GM18520 (cell line): ENCODE results near the gene ONECUT3.
"Not testable (repeated sequence)": the region's sequence is repeated elsewhere in the genome, so short reads cannot be mapped to it uniquely, and the experiment has no call there.

Source experiments
- ATAC-seq: cut with Tn5 transposase; IDR thresholded peaks from one replicate; pipeline ENCODE4 v1.9.1; 2021; ENCODE audit not compliant: unreplicated experiment

ONECUT3 gene

DNA sequence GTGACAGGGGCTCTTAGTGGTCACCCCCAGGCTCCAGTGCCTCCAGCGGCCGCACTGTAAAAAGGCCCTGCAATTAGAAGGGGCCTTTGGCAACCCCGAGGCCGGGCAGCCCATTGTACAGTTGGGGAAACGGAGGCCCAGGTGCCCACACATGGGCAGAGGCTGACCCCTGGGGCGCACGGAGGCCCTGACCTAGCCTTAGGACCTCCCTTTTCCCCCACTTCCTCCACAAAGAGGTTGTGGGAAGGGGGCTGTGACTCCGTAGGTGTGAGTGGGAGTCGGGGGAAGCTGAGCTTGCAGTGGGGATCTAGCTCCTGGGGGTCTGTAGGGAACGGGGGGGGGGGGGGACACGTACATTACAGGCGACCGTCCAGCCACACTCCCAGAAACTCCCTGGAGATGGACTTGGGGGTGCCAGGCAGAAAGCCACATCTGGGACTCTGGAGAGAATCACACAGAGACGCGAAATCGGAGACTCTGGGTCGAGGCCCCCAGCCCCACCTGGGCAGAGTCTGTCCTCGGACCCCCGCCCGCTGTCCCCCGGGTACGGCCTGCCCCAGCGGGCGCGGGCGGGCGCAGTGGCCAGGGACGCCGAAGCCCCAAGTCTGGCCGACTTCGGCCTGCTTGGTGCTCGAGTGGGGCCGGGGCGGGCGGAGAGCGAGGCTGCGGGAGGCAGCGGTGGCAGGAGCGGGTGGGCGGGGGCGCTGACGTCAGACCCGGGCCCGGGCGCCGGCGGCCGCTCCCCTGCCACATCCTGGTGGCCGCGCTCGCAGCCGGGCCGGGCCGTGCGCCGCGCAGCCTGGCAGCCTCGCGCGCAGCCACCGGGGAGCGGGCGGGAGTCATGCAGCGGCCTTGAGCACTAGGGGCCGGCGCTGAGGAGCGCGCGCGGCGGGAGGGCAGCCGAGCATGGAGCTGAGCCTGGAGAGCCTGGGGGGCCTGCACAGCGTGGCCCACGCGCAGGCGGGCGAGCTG, at the start of gene ONECUT3:
ONECUT3 (plus strand) TSS at position 750 of the 972 bp plus-strand sequence; CDS start at position 907, 157 bp downstream.
- no peak for ATAC-seq

DNA sequence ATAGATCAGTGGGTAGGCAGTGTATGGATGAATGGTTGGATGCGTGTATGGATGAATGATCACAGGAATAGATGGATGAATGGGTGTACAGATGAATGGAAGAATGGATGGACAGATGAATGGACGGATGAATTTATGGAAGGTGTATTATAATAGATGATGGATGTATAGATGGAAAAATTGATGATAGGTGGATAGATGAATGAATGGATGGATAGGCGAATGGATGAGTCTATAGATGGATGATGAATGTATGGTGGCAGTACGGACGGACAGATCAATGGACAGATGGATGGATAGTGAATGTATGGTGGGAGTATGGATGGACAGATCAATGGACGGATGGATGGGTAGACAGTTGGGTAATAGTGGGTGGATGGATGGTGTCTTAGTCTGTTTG, 49.0 kb upstream of the ONECUT3 start:
- no peak for ATAC-seq

DNA sequence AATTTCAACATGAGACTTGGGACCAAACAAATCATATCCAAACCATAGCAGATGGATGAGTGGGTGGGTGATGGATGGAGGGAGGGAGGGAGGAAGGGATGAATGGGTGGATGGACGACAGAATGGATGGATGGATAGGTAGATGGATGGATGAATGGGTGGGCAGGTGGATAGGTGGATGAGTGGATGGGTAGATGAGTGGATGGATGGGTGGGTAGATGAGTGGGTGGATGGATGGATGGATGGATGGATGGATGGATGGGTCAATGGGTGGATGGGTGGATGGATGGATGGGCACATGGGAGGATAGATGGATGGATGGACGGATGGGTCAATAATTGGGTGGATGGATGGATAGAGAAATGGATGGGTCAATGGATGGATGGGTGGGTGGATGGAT, 47.9 kb upstream of the ONECUT3 start:
- no peak for ATAC-seq

DNA sequence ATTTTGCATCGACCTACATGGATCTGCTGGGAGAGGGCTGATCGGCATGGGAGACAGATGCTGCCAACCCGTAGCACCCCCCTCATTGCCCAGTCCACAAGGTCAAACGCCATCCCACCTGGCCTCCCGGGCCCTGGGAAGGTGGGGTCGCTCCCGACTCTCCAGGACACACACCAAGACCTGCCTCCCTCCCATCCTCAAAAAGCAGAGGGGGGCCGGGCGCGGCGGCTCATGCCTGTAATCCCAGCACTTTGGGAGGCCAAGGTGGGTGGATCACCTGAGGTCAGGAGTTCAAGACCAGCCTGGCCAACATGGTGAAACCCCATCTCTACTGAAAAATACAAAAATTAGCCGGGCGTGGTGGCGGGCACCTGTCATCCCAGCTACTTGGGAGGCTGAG, 46.7 kb upstream of the ONECUT3 start:
- not testable (repeated sequence) for ATAC-seq

DNA sequence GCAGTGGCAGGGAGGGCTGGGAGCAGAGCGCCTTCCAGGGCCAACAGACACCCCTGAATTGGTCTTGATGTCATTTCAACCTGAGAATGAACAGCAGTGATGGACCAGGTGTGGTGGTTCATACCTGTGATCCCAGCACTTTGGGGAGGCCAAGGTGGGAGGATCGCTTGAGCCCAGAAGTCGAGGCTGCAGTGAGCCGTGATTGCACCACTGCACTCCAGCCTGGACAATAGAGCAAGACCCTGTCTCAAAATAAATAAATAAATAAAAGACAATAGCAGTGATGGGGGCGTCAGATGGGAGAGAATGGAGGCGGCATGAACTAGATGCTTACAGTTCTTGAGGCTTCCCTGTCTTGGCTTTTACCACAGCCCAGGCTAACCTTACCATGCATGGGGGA, 46.1 kb upstream of the ONECUT3 start:
- ATAC-seq: no peak

DNA sequence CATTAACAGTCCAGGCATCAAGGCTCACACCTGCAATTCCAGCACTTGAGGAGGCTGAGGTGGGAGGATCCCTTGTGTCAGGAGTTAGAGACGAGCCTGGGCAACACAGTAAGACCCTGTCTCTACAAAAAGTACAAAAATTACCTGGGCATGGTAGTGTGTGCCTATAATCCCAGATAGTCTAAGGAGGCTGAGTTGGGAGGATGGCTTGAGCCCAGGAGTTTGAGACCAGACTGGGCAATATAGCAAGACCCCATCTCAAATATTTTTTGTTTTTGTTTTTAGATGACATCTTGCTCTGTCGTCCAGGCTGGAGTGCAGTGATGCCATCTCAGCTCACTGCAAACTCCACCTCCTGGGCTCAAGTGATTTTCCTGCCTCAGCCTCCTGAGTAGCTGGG, 40.1 kb upstream of the ONECUT3 start:
- no peak for ATAC-seq

DNA sequence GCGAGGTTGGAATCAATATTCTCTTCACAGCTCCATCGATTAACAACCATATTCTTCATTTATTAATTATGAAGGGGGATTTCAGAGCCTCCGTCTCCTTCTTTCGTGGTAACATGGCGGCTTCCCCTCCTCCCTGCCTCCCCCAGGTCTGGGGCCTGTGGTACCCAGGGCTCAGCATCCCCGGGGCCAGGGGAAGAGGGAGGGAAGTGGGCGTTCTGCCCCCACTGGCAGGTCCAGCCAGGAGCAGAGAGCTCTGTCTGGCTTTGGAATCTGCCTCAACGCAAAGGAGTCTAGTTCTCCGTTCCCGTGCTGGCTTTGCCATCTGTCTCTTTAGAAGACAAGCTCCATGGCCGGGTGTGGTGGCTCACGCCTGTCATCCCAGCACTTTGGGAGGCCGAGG, 37.8 kb upstream of the ONECUT3 start:
- no peak for ATAC-seq

DNA sequence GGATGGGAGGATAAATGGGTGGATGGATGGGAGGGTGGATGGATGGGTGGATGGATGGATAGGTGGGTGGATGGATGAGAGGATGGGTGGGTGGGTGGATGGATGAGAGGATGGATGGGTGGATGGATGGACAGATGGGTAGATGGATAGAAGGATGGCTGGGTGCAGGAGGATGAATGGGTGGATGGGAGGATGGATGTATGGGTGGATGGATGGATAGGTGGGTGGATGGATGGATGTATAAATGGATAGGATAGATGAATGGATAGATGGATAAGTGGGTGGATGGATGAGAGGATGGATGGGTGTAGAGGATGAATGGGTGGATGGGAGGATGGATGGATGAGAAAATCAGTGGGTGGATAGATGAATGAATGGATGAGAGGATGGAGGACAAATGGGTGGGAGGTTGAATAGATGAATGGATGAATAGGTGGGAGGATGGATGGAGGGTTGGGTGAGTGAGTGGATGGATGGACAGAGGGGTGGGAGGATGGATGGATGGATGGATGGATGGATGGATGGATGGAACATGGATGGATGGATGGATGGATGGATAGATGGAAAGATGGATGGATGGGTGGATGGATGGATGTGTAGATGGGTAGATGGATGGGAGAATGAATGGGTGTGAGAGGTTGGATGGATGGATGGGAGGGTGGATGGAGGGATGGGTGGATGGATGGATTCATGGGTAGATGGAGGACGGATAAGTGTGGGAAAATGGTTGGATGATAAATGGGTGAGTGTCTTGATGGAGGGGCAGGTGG, 35.9 kb upstream of the ONECUT3 start:
- ATAC-seq: no peak

DNA sequence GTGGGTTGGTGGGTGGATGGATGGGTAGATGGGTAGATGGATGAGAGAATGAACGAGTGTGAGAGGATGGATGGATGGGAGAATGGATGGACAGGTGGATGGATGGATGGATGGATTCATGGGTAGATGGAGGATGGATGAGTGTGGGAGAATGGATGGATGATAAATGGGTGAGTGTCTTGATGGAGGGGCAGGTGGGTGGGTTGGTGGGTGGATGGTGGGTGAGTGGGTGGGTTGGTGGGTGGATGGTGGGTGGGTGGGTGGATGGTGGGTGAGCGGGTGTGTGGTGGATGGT, 35.4 kb upstream of the ONECUT3 start:
- no peak for ATAC-seq

DNA sequence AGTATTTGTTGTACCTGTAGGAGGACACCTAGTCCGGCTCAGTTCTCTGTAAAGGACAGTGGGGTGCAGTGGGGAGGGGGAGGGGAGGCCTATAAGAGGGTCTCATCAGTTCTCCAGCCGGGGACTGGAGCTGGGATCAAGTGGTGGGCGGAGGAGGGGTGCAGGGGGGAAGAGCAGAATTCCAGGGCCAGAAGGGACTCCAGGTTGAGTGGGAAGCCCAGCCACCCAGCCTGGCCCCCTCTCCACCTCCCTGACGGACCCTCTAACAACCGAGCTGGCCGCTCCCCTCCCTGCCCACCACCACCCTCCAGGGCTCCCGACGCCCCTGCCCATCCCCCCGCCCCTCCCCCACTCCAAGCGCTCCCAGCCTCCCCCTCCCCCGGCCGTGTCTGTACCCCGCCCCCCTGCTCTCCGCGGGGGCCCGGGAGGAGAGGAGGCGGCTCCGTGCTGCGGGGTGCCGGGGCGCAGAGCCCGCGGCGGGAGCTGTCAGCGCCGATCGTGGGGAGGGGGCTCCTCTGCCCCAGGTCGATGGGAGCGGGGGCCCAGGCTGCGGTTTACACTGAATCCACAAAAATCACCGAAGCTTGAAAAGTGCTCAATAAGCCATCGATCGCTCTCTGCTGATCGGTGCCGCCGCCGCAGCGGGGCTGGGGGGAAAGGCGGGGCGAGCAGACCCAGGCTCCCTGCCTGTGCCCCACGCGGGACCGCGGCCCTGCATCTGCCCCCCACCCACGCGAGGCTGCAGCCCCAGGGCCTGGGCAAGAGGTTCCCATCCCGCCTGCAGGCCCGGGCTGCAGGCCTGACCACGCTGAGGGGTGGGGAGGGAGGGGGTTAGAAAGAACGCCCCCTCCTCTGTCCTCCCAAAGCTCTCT, 34.6 kb upstream of the ONECUT3 start:
- ATAC-seq: no peak

DNA sequence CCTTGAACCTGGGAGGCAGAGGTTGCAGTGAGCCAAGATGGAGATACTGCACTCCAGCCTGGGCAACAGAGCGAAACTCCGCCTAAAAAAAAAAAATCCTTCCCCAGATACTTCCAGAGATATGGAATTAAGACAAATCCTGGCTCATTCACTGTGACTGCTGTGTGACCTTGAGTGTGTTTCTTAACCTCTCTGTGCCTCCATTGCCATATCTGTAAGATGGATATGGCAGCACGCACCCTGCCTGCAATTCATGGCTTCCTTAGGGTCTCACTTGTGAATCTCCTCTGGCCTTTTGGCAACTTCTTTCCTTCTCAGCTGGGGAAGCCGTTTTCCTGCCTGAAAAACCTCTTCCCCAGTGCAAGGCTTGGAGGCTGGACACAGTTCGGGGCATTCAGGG, 33.8 kb upstream of the ONECUT3 start:
- ATAC-seq: no peak

DNA sequence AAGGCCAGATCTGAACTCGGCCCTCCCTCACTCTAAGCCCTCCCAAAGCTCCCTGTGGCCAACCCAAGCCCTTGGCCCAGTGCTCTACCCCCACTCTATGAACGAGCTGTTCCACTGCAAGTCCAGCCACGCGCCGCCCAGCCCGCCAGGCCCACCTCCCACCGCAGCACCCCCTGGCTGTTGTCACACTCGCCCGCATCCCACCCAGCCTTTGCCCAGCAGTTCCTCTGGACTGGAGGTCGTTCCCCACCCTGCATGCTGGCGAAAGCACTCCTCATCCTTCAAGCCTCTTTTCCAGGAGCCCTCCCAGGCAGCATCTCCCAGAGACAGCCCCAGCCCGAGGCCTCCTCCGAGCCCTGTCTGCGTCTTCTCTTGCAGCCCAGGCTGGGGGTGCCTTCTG, 33.1 kb upstream of the ONECUT3 start:
- no peak for ATAC-seq

DNA sequence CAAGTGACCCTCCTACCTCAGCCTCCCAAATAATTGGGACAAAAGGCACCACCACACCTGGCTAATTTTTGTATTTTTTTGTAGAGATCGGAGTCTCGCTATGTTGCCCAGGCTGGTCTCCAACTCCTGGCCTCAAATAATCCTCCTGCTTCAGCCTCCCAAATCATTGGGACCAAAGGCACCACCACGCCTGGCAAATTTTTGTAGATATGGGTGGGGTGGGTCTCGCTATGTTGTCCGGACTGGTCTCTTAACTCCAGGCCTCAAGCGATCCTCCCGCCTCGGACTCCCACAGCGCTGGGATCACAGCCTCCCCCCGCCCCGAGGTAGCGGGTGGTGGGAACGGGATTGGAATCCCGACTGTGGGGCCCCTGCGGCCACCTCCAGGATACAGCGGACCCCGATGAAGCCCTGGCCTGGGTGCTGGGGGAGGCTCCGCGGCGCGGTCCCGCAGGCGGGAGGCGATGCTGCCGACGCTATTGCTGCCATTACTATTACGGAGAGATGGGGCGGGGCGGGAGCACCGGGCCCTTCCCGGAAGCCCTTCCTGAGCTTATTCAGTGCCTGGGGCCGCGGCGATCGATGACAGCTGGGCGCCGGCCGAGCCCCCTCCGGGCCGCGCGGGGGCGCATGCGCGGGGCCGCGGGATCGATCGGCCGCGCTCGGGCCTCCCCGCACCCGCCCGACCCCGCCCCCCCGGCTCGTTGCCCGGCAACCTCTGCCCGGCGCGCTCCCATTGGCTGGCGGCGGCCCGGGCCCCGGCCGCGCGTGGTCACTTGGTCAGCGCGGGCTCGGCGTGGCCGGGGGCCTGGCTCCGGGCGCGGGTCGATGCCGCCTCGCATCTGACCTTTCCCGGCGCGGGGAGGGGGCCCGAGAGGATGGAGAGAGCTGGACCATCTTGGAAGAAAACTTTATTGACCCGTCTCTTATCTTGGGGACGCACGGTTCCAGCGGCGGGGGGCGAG, 27.9 kb upstream of the ONECUT3 start:
- no peak for ATAC-seq

DNA sequence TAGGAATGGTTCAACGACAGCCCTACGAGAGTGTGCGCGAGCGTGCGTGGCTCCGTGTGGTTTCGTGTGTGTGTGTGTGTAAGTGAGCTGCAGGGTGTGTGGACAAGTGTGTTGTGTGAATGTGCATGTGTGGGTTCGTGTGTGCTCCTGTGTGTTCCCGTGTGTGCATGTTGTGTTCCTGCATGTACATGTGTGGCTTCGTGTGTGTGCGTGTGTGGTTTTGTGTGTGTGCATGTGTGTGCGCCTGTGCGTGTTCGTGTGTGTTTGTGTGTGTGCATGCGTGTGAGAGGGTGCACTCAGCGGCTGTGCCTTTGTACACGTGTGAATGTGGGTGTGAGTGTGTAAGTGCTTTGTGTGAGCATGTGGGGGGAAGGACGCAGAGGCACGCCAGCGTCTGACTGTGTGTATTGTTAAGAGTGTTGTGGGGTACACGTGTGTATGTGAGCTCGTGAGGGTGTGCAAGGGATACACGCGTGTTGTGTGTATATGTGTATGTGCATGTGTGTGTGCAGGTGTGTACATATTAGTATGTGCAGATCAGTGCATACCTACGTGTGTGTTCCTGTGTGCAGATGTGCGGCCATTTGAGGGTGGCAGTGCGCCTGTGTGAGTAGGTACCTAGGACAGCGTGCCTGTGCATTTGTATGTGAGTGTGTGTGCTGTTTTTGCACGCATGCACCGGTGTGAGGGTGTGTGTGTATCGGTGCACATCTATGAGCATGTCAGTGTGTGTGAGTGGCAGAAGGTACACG, 24.3 kb upstream of the ONECUT3 start:
- no peak for ATAC-seq

DNA sequence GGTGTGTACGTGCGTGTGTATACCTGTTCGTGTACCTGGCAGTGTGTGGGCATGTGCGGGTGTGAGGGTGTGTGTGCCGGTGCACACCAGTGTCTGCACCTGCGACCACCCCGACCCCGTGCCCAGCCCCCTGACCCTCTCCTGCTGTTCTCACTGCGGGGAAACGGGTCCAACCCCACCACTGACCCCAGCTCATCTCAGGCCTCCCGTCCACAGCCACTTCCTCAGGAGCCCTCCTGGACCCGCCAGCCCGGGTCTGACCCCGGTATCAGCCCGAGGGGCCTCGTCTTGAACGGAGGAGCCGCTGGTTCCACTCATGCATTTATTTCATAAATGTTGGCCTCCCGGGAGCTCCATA, 23.8 kb upstream of the ONECUT3 start:
- no peak for ATAC-seq

DNA sequence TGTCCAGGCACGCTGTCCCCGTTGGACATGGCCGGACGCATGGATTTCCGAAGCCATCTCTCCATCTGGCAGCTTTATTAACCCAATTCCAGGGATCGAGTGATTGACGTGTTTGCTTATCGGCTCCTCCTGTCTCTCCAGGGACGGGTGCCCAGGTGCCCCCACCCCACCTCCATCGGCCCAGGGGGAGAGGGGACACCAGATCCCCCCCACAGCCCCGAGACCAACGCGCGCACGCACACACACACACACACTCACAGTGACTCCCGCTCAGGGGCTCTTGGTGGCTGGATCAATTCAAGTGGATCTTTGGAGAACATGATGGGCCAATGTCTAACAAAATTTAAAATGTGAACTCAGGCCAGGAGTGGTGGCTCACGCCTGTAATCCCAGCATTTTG, 23.1 kb upstream of the ONECUT3 start:
- no peak for ATAC-seq

DNA sequence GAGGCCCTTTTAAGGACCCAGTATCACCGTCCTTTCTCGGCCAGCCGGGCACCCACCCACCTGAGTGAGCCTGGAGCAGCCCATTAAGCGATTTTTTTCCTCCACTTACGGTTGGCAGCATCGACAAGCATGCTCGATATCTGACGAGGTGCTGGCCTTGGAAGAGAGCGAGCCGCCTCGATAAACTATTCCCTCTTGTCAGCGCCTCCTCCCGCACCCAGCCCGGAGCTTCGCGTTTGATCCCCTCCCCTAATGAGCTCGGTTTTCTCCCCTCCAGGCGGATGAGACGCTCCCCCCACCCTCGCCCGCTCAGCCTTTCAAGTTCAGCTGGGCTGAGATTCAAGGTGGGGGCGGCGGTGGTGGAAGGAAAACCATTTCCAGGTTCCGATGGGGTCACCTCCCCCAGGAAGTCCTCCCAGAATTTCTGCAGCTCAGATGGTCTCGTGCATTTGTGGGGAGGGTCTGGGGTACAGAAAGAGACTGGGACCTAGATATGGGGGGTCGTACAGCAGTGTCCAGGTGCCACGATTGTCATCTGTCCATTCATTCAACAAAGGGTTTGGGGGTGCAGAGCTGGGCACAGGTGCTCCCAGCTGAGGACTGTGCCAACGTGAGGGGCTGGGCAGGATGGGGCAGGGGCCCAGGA, 18.9 kb upstream of the ONECUT3 start:
- no peak for ATAC-seq

DNA sequence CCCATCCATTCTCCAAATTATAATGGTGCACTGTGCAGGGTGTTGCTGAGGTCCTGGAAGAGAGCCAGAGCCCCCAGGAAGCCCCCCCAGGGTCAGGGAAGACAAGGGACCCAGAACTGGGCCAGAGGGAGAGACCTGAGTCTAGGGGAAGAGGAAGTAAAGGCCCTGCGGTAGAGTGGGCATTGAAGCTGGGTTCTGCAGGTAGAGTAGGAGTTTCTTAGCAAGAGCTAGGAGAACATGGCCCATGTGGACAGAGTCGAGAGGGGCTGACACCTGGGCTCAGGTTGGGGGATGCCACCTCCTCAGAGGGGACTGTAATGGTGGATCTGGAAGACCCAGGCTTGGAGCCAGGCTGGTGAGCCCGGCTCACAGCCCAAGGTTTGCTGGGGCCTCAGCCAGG, 17.0 kb upstream of the ONECUT3 start:
- ATAC-seq: no peak

DNA sequence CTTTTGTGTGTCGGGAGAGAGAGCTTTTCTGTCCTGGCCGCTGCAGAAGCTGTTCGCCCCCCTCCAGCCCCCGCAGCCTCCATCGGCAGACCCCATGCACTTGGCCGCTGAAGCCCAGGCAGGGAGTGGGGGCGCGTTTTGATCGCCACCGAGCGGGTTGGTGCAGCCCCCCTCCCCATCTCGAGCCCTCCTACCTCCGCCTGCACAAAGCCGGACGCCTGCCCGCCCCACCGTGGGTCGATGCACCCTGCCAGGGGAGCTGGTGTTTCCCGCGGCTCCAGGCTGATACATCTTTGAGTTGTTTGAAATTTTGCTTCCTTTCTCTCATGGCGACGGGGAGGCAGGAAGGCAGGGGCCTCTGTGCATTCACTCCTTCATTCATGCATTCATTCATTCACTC, 16.4 kb upstream of the ONECUT3 start:
- ATAC-seq: no peak
